MM.1S (cell line): Measurements from ENCODE around the gene HACL1.
"Not testable (repeated sequence)": the region's sequence is repeated elsewhere in the genome, so short reads cannot be mapped to it uniquely, and the experiment has no call there.

Source experiments
- DNase-seq: peaks from one replicate; pipeline ENCODE4 v3.0.0-alpha.2; 2015
- H2AFZ ChIP-seq: fragments of 300-600 bp; sonication (generic); 2 replicates; pipeline ENCODE4 v1.6.0; 2016; ENCODE audit warnings: antibody characterized with exemption, low read length
- H3F3A ChIP-seq: fragments of 300-600 bp; sonication (generic); 2 replicates; pipeline ENCODE4 v1.6.1; 2016; ENCODE audit warnings: mild to moderate bottlenecking, antibody characterized with exemption, low read length, moderate library complexity, mixed read lengths; ENCODE audit not compliant: insufficient read depth
- H3K27ac ChIP-seq: fragments of 300-600 bp; sonication (generic); 2 replicates; pipeline ENCODE4 v1.5.1; 2016; ENCODE audit warnings: mild to moderate bottlenecking, low read length
- H3K27me3 ChIP-seq: fragments of 300-600 bp; sonication (generic); replicated peaks from 2 replicates; pipeline ENCODE4 v1.6.0; 2016; ENCODE audit warnings: low read length; ENCODE audit not compliant: insufficient read depth
- H3K36me3 ChIP-seq: fragments of 300-600 bp; sonication (generic); replicated peaks from 2 replicates; pipeline ENCODE4 v1.6.1; 2016; ENCODE audit warnings: mild to moderate bottlenecking, low read length, mixed read lengths; ENCODE audit not compliant: insufficient read depth
- H3K4me1 ChIP-seq: fragments of 300-600 bp; sonication (generic); 2 replicates; pipeline ENCODE4 v1.6.1; 2016; ENCODE audit warnings: low read length, mixed read lengths
- H3K4me2 ChIP-seq: fragments of 300-600 bp; sonication (generic); 2 replicates; pipeline ENCODE4 v1.6.0; 2016; ENCODE audit warnings: low read depth, low read length
- H3K4me3 ChIP-seq: fragments of 300-600 bp; sonication (generic); 2 replicates; pipeline ENCODE4 v1.5.1; 2016; ENCODE audit warnings: low read length, mixed read lengths
- H3K79me2 ChIP-seq: fragments of 300-600 bp; sonication (generic); 2 replicates; pipeline ENCODE4 v1.6.1; 2016; ENCODE audit warnings: mixed run types, low read length, mixed read lengths
- H3K9ac ChIP-seq: fragments of 300-600 bp; sonication (generic); 2 replicates; pipeline ENCODE4 v1.6.1; 2016; ENCODE audit warnings: low read length, mixed read lengths
- H3K9me2 ChIP-seq: fragments of 300-600 bp; sonication (generic); replicated peaks from 2 replicates; pipeline ENCODE4 v1.6.1; 2016; ENCODE audit warnings: mild to moderate bottlenecking, low read length, mixed read lengths; ENCODE audit not compliant: insufficient read depth
- H3K9me3 ChIP-seq: fragments of 300-600 bp; sonication (generic); replicated peaks from 2 replicates; pipeline ENCODE4 v1.6.1; 2016; ENCODE audit warnings: mild to moderate bottlenecking, low read length, mixed read lengths; ENCODE audit not compliant: insufficient read depth
- H4K20me1 ChIP-seq: fragments of 300-600 bp; sonication (generic); 2 replicates; pipeline ENCODE4 v1.6.1; 2016; ENCODE audit warnings: mild to moderate bottlenecking, low read length, moderate library complexity, mixed read lengths; ENCODE audit not compliant: insufficient read depth
- CTCF ChIP-seq: fragments of 300-600 bp; sonication (generic); IDR thresholded peaks from 2 replicates; pipeline ENCODE4 v1.5.1; 2016; ENCODE audit warnings: antibody characterized with exemption, low read length, mixed read lengths
- EZH2 ChIP-seq: fragments of 300-600 bp; sonication (generic); optimal IDR thresholded peaks from 2 replicates; pipeline ENCODE3; 2017; ENCODE audit warnings: low read depth, mild to moderate bottlenecking, antibody characterized with exemption, low read length, mixed read lengths
- EZH2phosphoT487 ChIP-seq: fragments of 300-600 bp; sonication (generic); IDR thresholded peaks from 2 replicates; pipeline ENCODE4 v1.6.1; 2018; ENCODE audit warnings: antibody characterized with exemption, low read length

HACL1 gene

DNA sequence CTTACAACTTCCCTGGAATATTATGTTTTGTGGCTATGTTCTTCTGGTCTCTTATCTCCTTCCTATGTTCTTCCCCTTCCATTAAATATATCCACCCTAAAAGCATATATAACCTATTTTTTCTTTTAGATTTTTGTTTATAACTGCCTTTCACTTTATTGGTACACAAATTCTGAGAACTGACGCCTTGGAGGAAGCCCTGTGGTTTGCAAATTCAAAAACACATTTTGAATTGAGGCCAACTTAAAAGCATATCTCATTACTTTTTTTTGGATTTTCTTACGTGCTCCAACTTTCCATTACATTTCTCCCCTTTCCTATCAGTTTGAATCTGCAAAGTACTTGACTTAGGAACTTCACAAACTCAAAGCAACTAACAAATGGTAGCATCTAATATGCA is 64.5 kb downstream of the HACL1 start:
- H3K9me3 ChIP-seq = no peaks in the 10 kb centered on the region
- H3K4me2 ChIP-seq = no peak overlapping the region
- H3K36me3 ChIP-seq = no peaks in the 10 kb centered on the region
- H3K9ac ChIP-seq = no peak overlapping the region
- no peak overlapping the region for H3K27ac ChIP-seq
- H2AFZ ChIP-seq = no peak overlapping the region
- no peaks in the 10 kb centered on the region for H3K4me1 ChIP-seq
- no peak overlapping the region for H3K4me3 ChIP-seq
- no peak for TF ChIP-seq EZH2
- no peak for TF ChIP-seq EZH2phosphoT487
- TF ChIP-seq CTCF = no peak
- no peaks in the 10 kb centered on the region for H3K79me2 ChIP-seq
- no peaks in the 10 kb centered on the region for H4K20me1 ChIP-seq
- no peaks in the 10 kb centered on the region for H3K27me3 ChIP-seq
- no peak for DNase-seq
- no peaks in the 10 kb centered on the region for H3F3A ChIP-seq
- no peaks in the 10 kb centered on the region for H3K9me2 ChIP-seq

- Histone ChIP-seq H3K27ac (no peak overlapping the region), H3K4me1 (no peaks in the 10 kb centered on the region), H2AFZ (no peak overlapping the region), H3K9me3 (no peaks in the 10 kb centered on the region), H4K20me1 (no peaks in the 10 kb centered on the region), H3K4me3 (no peak overlapping the region), H3F3A (no peaks in the 10 kb centered on the region), H3K79me2 (no peaks in the 10 kb centered on the region), H3K9me2 (no peaks in the 10 kb centered on the region), H3K9ac (no peak overlapping the region), H3K36me3 (no peaks in the 10 kb centered on the region), H3K27me3 (no peaks in the 10 kb centered on the region), H3K4me2 (no peak overlapping the region)
- no peak for DNase-seq
- TF ChIP-seq EZH2phosphoT487 (no peak), CTCF (no peak), EZH2 (no peak)
Observed at GRCh38 chr3:15535732-15536131, 65.6 kb downstream of the HACL1 start.

DNA sequence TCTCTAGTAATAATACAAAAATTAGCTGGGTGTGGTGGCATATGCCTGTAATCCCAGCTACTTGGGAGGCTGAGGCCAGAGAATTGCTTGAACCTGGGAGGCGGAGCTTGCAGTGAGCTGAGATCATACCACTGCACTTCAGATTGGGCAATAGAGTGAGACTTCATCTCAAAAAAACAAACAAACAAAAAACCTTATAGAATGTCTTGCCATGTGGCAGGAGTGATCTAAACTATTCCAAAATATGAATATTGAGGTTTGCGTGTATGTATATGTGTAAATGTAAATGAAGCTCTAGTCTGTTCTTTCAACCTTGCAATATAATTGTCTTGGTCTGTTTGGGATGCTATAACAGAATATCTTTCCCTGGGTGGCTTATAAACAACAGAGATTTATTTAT is 68.8 kb downstream of the HACL1 start:
- H3K36me3 ChIP-seq, H3K9me2 ChIP-seq, H3K27ac ChIP-seq, H3K4me2 ChIP-seq, H3K9ac ChIP-seq, H3K79me2 ChIP-seq, DNase-seq, H3K4me3 ChIP-seq, H3K27me3 ChIP-seq, H3K9me3 ChIP-seq, H3K4me1 ChIP-seq, H3F3A ChIP-seq, H2AFZ ChIP-seq, H4K20me1 ChIP-seq: not testable (repeated sequence)

GRCh38 chr3:15531346-15531745 is 70.0 kb downstream of the HACL1 start:
- Histone ChIP-seq H3K9me2 (no peaks in the 10 kb centered on the region), H3K4me2 (no peak overlapping the region), H3F3A (no peaks in the 10 kb centered on the region), H3K79me2 (no peaks in the 10 kb centered on the region), H3K9ac (no peak overlapping the region), H4K20me1 (no peaks in the 10 kb centered on the region), H3K4me3 (no peak overlapping the region), H3K36me3 (no peaks in the 10 kb centered on the region), H3K27ac (no peak overlapping the region), H2AFZ (no peak overlapping the region), H3K4me1 (no peaks in the 10 kb centered on the region), H3K9me3 (no peaks in the 10 kb centered on the region), H3K27me3 (no peaks in the 10 kb centered on the region)
- no peak for DNase-seq
- TF ChIP-seq EZH2phosphoT487 (no peak), CTCF (no peak), EZH2 (no peak)
